Left colon (tissue), 2 donors: ENCODE data around the gene TBC1D30. TPM values are rescaled to one million over a fixed set of nuclear protein-coding genes. Genes with fewer than 3 reads are reported as not detected.
"Not testable (repeated sequence)": the region's sequence is repeated elsewhere in the genome, so short reads cannot be mapped to it uniquely, and the experiment has no call there.

ENCODE experiments used
- ATAC-seq: fragments of 200-7000 bp; cut with Tn5 transposase; one replicate; pipeline ENCODE4 v1.9.1; 2020; ENCODE audit warnings: mild to moderate bottlenecking, moderate library complexity
- DNase-seq, 2 donors: peaks; one replicate each; pipeline ENCODE4 v3.0.0-alpha.2; 2020
- intact Hi-C, 2 donors: fragments of 100-400 bp; cut with DNase I in 1 of 2; cut with micrococcal nuclease in 1 of 2; formaldehyde crosslinking; loops; one replicate each; pipeline versions ENCODE4 v1.11.2 to v1.14.0; 2022; cut with DNase I, micrococcal nuclease
- long read RNA-seq: library from polyadenylated mRNA; unstranded; transcript quantifications from one replicate; pipeline ENCODE4 v2.0.0, GENCODE V29; 2021
- total RNA-seq, 2 donors: library from RNA; stranded (reverse); fragmentation: NEBNext Ultra II Directional; extraction: Animal tissue kit (Norgen Biotek cat#: 25700); gene quantifications; one replicate each; pipeline ENCODE4 v1.2.1, GENCODE V29; 2021
- donor health status: DM: no; HTN: no; CAD: no.
- donor health status: DM: yes; HTN: yes; CAD: no.

Gene TBC1D30
- 10 to 100 TPM in 1 of 2 donors, 1 to 10 TPM in 1; 10.0 to 12.8 TPM for total RNA-seq
- long read RNA-seq, partial matches to known transcripts = 0 of 8 reads
- long read RNA-seq, other reads (novel, unspliced or antisense) = 8 of 8 reads

GRCh38 chr12:64824500-64825142, at the start of gene TBC1D30:
Gene TBC1D30 (plus strand): TSS chr12:64824647. CDS start chr12:64824880, 233 bp downstream.
- ATAC-seq (peak; percentile 49), DNase-seq (peak in 1 of 2 donors; percentile 25)
- intact Hi-C loops = no loop called here

DNA sequence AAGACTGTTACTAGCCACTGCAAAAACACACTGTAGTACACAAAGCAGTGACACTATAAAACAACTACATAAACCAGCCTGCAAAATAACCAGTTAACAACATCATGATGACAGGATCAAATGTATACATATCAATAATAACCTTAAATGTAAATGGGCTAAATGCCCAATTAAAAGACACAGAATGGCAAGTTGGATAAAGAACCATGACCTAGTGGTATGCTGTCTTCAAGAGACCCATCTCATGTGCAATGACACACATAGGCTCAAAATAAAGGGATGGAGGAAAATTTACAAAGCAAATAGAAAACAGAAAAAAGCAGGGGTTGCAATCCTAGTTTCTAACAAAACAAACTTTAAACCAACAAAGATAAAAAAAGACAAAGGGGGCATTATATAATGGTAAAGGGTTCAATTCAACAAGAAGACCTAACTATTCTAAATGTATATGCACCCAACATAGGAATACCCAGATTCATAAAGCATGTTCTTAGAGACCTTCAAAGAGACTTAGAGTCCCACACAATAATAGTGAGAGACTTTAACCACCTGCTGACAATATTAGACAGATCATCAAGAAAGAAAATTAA, 49.2 kb upstream of the TBC1D30 start:
- intact Hi-C loops, DNase-seq: not testable (repeated sequence)

GRCh38 chr12:64779354-64779974, 45.0 kb upstream of the TBC1D30 start:
- DNase-seq (no peak), ATAC-seq (peak; percentile 46)
- intact Hi-C loops = no loop called here

More for the DNA sequence above, 49.2 kb upstream of the TBC1D30 start:
- ATAC-seq = not testable (repeated sequence)

GRCh38 chr12:64780132-64780530, 44.3 kb upstream of the TBC1D30 start:
- DNase-seq (no peak), ATAC-seq (no peak)
- intact Hi-C loops = no loop called here

- DNase-seq = peak; percentile 62 to 79
- intact Hi-C loops = no loop called here
- ATAC-seq = peak; percentile 81
These were observed 43.7 kb upstream of the TBC1D30 start for GRCh38 chr12:64780531-64781279.

- peak; percentile 28 to 46 for DNase-seq
- peak; percentile 48 for ATAC-seq
- intact Hi-C loops = no loop called here
These were observed 42.9 kb upstream of the TBC1D30 start for GRCh38 chr12:64781280-64782190.

GRCh38 chr12:64782191-64782876, 42.1 kb upstream of the TBC1D30 start:
- DNase-seq (no peak), ATAC-seq (peak; percentile 28)
- intact Hi-C loops = no loop called here

GRCh38 chr12:64785838-64786237, 38.6 kb upstream of the TBC1D30 start:
- DNase-seq = no peak
- no peak for ATAC-seq
- intact Hi-C loops = no loop called here

- DNase-seq = no peak
- intact Hi-C loops = no loop called here
- ATAC-seq = no peak
These were observed 34.3 kb upstream of the TBC1D30 start for GRCh38 chr12:64790166-64790565.

- intact Hi-C loops = no loop called here
- DNase-seq = no peak
- ATAC-seq = no peak
These were observed 33.4 kb upstream of the TBC1D30 start for GRCh38 chr12:64791036-64791435.

DNA sequence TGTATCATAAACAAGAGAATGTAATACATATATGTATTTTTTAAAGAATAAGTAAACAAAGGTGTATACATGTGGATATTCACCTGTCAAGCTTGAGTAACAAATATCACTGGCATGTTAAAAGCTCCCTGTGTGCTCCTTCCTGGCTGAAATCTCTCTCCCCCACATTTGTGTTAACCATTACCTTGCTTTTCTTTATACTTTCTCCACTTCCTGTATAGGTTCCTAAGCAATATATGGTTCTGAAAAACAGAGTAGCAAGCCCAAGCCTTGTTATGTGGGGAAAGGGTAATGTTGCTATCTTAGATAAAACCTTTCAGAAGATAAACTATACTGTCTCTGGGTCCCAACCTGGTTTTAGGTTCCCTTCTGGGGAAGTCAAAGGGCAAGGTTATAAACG, 32.3 kb upstream of the TBC1D30 start:
- intact Hi-C loops = no loop called here
- DNase-seq (no peak), ATAC-seq (peak; percentile 28)

DNA sequence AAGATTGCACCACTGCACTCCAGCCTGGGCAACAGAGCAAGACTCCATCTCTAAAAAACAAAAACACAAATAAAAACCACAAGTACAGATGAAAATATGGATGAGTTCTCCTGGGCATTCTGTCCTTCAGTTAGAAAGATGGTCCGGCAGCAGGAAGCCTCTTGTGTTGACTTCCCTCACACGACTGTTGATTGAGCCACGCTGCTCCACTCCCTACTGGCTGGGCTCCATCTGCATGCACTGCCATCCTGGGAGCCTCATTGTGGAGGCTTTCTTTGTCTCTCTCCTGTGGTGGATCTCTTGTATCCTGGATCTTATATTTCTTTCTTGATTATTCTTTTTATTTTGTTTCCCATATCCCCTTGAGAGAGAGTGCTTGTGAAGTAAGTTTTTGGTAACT, 30.8 kb upstream of the TBC1D30 start:
- DNase-seq = no peak
- intact Hi-C loops = no loop called here
- ATAC-seq = no peak

DNA sequence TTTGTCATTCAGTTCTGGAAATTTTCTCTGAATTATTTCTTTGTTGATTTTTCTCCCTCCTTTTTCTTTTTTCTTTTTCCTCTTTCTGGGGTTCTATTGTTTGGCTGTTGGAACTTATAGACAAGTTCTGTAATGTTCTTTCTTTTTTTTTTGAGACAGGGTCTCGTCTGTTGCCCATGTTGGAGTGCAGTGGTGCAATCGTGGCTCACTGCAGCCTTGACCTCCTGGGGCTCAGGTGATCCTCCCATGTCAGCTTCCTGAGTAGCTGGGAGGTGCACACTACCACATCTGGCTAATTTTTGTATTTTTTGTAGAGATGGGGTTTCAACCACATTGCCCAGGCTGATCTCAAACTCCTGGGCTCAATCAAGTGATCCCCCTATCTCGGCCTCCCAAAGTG, 30.1 kb upstream of the TBC1D30 start:
- DNase-seq (no peak), ATAC-seq (no peak)
- intact Hi-C loops = no loop called here

DNA sequence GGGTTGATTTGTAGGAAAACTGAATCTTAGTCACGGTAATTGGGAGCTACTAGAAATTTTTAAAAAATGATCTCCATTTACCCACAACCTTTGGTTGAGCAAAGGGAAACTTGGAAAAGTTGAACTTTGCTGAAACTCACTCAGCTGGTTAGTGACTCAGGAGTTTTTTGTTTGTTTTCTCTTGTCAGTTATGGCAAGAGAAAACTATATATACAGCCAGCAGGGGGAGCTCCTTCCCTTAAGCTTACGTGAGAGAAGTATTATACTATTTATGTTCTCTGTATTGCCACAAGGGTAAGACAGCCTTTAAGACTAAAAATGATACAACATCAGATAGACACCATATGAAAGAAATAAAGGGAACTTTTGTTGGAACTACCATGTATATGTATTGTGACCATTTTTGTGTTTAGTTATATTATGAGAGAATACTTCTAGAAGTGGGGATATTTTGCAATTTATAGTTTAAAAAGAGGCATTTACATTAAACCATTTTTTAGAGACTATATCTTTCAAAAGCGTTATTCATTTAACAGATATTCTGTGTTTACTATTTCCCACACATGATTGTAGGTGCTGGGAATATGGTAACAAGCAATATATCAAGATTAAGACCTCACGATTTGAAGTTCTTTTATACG, 28.1 kb upstream of the TBC1D30 start:
- intact Hi-C loops = no loop called here
- ATAC-seq = peak; percentile 92
- peak; percentile 62 to 74 for DNase-seq

GRCh38 chr12:64797156-64797555, 27.3 kb upstream of the TBC1D30 start:
- intact Hi-C loops = no loop called here
- ATAC-seq (peak; percentile 45), DNase-seq (no peak)

GRCh38 chr12:64798165-64798564, 26.3 kb upstream of the TBC1D30 start:
- intact Hi-C loops = no loop called here
- no peak for DNase-seq
- ATAC-seq = no peak

DNA sequence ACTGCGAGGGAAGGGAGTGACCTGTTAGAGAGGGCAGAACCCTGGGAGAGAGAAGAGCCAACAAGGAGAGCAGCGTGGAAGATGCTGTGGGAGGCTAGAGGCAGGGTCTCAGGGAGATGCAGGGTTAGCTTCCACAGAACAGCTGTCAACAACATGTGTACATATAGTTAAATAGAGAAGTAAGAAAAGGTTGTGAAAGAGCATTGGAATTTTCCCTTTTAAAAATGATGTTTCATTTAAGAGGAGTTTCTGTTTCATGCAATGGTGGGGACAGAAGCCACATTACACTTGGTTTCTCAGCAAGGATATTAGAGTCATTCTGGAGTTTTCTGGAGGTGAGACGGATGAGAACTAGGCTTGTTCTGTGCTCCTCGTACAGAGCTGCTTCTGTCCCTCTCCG, 23.8 kb upstream of the TBC1D30 start:
- intact Hi-C loops = no loop called here
- ATAC-seq = no peak
- no peak for DNase-seq
